ENCODE data around the gene TMEM131L. TPM values are rescaled to one million over a fixed set of nuclear protein-coding genes. Genes with fewer than 3 reads are reported as not detected.
A peak's percentile ranks its signal among the peaks of the same experiment; 100 is the strongest.

The TMEM131L gene
- polyA plus RNA-seq, 1 experiment = 6.0 TPM

- CTCF ChIA-PET = interaction anchor here (1.7 kb wide), 1 partner anchor 14 kb away, joined by 5 read pairs; no protein-coding TSS in a partner anchor
- TF ChIP-seq, protein P1, sequence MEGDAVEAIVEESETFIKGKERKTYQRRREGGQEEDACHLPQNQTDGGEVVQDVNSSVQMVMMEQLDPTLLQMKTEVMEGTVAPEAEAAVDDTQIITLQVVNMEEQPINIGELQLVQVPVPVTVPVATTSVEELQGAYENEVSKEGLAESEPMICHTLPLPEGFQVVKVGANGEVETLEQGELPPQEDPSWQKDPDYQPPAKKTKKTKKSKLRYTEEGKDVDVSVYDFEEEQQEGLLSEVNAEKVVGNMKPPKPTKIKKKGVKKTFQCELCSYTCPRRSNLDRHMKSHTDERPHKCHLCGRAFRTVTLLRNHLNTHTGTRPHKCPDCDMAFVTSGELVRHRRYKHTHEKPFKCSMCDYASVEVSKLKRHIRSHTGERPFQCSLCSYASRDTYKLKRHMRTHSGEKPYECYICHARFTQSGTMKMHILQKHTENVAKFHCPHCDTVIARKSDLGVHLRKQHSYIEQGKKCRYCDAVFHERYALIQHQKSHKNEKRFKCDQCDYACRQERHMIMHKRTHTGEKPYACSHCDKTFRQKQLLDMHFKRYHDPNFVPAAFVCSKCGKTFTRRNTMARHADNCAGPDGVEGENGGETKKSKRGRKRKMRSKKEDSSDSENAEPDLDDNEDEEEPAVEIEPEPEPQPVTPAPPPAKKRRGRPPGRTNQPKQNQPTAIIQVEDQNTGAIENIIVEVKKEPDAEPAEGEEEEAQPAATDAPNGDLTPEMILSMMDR (IDR thresholded peaks at IDR 0.05; ENCODE audit: insufficient read depth, low read depth, low read length) = no peak
- POLR2A ChIA-PET = no interaction called here
Observed at GRCh38 chr4:153647975-153648374, 181.8 kb downstream of the TMEM131L start.

GRCh38 chr4:153649572-153649991, 183.4 kb downstream of the TMEM131L start:
- CTCF ChIA-PET = interaction anchor here (0.8 to 1.7 kb wide), 9 partner anchors 9 to 507 kb away, joined by 3 to 5 read pairs (median 3); no protein-coding TSS in a partner anchor
- H3K27me3 ChIP-seq (ENCODE audit: control insufficient read depth, insufficient read depth, low read length) = no peaks in the 10 kb centered on the region
- no peak overlapping the region for H3K4me3 ChIP-seq (ENCODE audit: low read depth, low read length)
- DNase-seq (ENCODE audit: low read depth) = no peak
- H3K36me3 ChIP-seq (ENCODE audit: control insufficient read depth, insufficient read depth, low read length) = no peaks in the 10 kb centered on the region
- TF ChIP-seq, protein P1 (IDR thresholded peaks at IDR 0.05; ENCODE audit: insufficient read depth, low read depth, low read length) = peak; percentile 23; the same call in 1 of the 2 replicates
- POLR2A ChIA-PET = no interaction called here

More at GRCh38 chr4:153647975-153648374, 181.8 kb downstream of the TMEM131L start:
- no peak overlapping the region for H3K4me3 ChIP-seq (ENCODE audit: low read depth, low read length)
- H3K27me3 ChIP-seq (ENCODE audit: control insufficient read depth, insufficient read depth, low read length) = no peaks in the 10 kb centered on the region
- no peak for DNase-seq (ENCODE audit: low read depth)
- H3K36me3 ChIP-seq (ENCODE audit: control insufficient read depth, insufficient read depth, low read length) = no peaks in the 10 kb centered on the region

- ChIA-PET POLR2A (no interaction called here), CTCF (no interaction called here)
- H3K27me3 ChIP-seq (ENCODE audit: control insufficient read depth, insufficient read depth, low read length) = no peaks in the 10 kb centered on the region; the same call in 1 of the 2 replicates
- TF ChIP-seq, protein P1 (IDR thresholded peaks at IDR 0.05; ENCODE audit: insufficient read depth, low read depth, low read length) = no peak
- no peak for DNase-seq (ENCODE audit: low read depth)
- H3K4me3 ChIP-seq (ENCODE audit: low read depth, low read length) = no peak overlapping the region
- no peaks in the 10 kb centered on the region for H3K36me3 ChIP-seq (ENCODE audit: control insufficient read depth, insufficient read depth, low read length)
Observed at GRCh38 chr4:153651116-153651515, 185.0 kb downstream of the TMEM131L start.

DNA sequence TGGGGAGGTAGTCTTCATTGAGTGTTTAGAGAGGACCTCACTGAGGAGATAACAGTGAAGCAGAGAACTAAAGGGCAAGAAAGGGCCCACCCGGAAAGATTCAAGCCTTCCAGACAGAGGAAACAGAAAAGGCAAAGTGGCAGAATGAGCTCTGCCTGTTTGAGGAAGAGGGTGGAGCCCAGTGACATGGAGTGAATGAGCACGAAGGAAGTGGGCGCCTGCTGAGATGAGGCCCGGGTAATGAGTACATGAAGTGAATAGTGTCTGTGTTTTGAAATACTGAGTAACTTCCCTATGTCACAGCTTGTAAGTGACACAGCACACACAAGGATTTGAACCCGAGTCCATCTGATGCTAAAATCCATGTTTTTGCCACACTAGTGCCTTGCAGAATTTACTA, 185.4 kb downstream of the TMEM131L start:
- DNase-seq (ENCODE audit: low read depth) = no peak
- POLR2A ChIA-PET = no interaction called here
- Histone ChIP-seq H3K36me3 (ENCODE audit: control insufficient read depth, insufficient read depth, low read length) (no peaks in the 10 kb centered on the region), H3K27me3 (ENCODE audit: control insufficient read depth, insufficient read depth, low read length) (no peaks in the 10 kb centered on the region; the same call in 1 of the 2 replicates), H3K4me3 (ENCODE audit: low read depth, low read length) (no peak overlapping the region)
- CTCF ChIA-PET = no interaction called here
- TF ChIP-seq, protein P1 (IDR thresholded peaks at IDR 0.05; ENCODE audit: insufficient read depth, low read depth, low read length) = no peak

GRCh38 chr4:153652051-153652784, 186.1 kb downstream of the TMEM131L start:
- no peak for DNase-seq (ENCODE audit: low read depth)
- POLR2A ChIA-PET = no interaction called here
- TF ChIP-seq, protein P1 (IDR thresholded peaks at IDR 0.05; ENCODE audit: insufficient read depth, low read depth, low read length) = no peak
- Histone ChIP-seq H3K27me3 (ENCODE audit: control insufficient read depth, insufficient read depth, low read length) (no peaks in the 10 kb centered on the region; the same call in 1 of the 2 replicates), H3K36me3 (ENCODE audit: control insufficient read depth, insufficient read depth, low read length) (no peaks in the 10 kb centered on the region), H3K4me3 (ENCODE audit: low read depth, low read length) (no peak overlapping the region)
- CTCF ChIA-PET = interaction anchor here (1.0 to 1.1 kb wide), 2 partner anchors 9 to 308 kb away, joined by 3 read pairs; no protein-coding TSS in a partner anchor
